CD8-positive, alpha-beta memory T cell (primary cell): ENCODE measurements around the gene MAG. TPM values are rescaled to one million over a fixed set of nuclear protein-coding genes. Genes with fewer than 3 reads are reported as not detected.
A peak's percentile ranks its signal among the peaks of the same experiment; 100 is the strongest.

Experiments
- CTCF ChIA-PET: fragments of 350-600 bp; sonication (Branson Sonifier 250); formaldehyde crosslinking; loops from one replicate; lab custom pipeline; 2021; ENCODE audit warnings: antibody characterized with exemption; lab: Charles Lee
- POLR2A ChIA-PET: fragments of 350-600 bp; sonication (Branson Sonifier 250); formaldehyde crosslinking; loops from one replicate; lab custom pipeline; 2021; ENCODE audit warnings: antibody characterized with exemption; lab: Charles Lee
- DNase-seq, 5 donors: peaks; one replicate each; pipeline versions ENCODE4 v3.0.0 to v3.0.0-alpha.2; 2020 to 2022; ENCODE audit warnings: mixed read lengths in 1 of 5
- H3K27ac ChIP-seq: one replicate; pipeline ENCODE4 v1.7.0; 2013; ENCODE audit warnings: low read depth, mild to moderate bottlenecking, low read length, moderate library complexity
- H3K27me3 ChIP-seq: 2 replicates; pipeline ENCODE4 v1.7.0; 2013; ENCODE audit warnings: low read length, mild to moderate bottlenecking; ENCODE audit not compliant: insufficient read depth, poor library complexity, severe bottlenecking
- H3K36me3 ChIP-seq: 2 replicates; pipeline ENCODE4 v1.7.0; 2013; ENCODE audit warnings: mild to moderate bottlenecking, low read length, moderate library complexity; ENCODE audit not compliant: insufficient read depth
- H3K4me1 ChIP-seq: 2 replicates; pipeline ENCODE4 v1.7.0; 2013; ENCODE audit warnings: mild to moderate bottlenecking, low read length, moderate library complexity; ENCODE audit not compliant: insufficient read depth
- H3K4me3 ChIP-seq: 2 replicates; pipeline ENCODE4 v1.7.0; 2013; ENCODE audit warnings: mild to moderate bottlenecking, low read length
- H3K9me3 ChIP-seq: 2 replicates; pipeline ENCODE4 v1.7.0; 2013; ENCODE audit warnings: mild to moderate bottlenecking, low read length
- H3K27ac Mint-ChIP-seq, 8 donors: one replicate each; pipeline ENCODE4 v1.8.0; 2020 to 2021; ENCODE audit warnings: mixed read lengths in 8 of 8, mild to moderate bottlenecking in 6 of 8, inconsistent platforms in 3 of 8, moderate library complexity in 3 of 8
- H3K27me3 Mint-ChIP-seq, 2 donors: one replicate each; pipeline ENCODE4 v1.8.0; 2020 to 2021; ENCODE audit warnings: mixed read lengths in 2 of 2, mild to moderate bottlenecking in 1 of 2, moderate library complexity in 1 of 2
- H3K36me3 Mint-ChIP-seq, 3 donors: one replicate each; pipeline ENCODE4 v1.8.0; 2020 to 2021; ENCODE audit warnings: mixed read lengths in 3 of 3, inconsistent platforms in 1 of 3, mild to moderate bottlenecking in 1 of 3
- H3K4me1 Mint-ChIP-seq, 3 donors: one replicate each; pipeline ENCODE4 v1.8.0; 2020 to 2021; ENCODE audit warnings: mixed read lengths in 3 of 3, inconsistent platforms in 1 of 3, mild to moderate bottlenecking in 1 of 3
- H3K4me3 Mint-ChIP-seq, 7 donors: one replicate each; pipeline ENCODE4 v1.8.0; 2020 to 2021; ENCODE audit warnings: mixed read lengths in 7 of 7, mild to moderate bottlenecking in 6 of 7, moderate library complexity in 4 of 7, inconsistent platforms in 2 of 7
- H3K9me3 Mint-ChIP-seq, 5 donors: one replicate each; pipeline ENCODE4 v1.8.0; 2020 to 2022; ENCODE audit warnings: mixed read lengths in 5 of 5, mild to moderate bottlenecking in 3 of 5, moderate library complexity in 2 of 5, inconsistent platforms in 1 of 5
- polyA plus RNA-seq: library from polyadenylated mRNA; unstranded; fragments of 300-500 nt; fragmentation: Illumina TruSeq; gene quantifications from one replicate; pipeline ENCODE4 v1.2.3, GENCODE V29; 2021
- total RNA-seq, 2 experiments: library from RNA; stranded (reverse); gene quantifications; one replicate each; pipeline ENCODE4 v1.2.3, GENCODE V29; 2021

Gene MAG
- total and polyA plus RNA-seq, 3 experiments from 2014 or later, result 0.36 TPM; not detected in 2

GRCh38 chr19:35349614-35350521 is 57.9 kb downstream of the MAG start:
- no peak overlapping the region for H3K27ac ChIP-seq
- H3K4me1 ChIP-seq, result peaks cover 27% of the 10 kb centered on the region
- H3K9me3 ChIP-seq, result no peaks in the 10 kb centered on the region
- Mint-ChIP-seq H3K27me3 (peaks cover 7 to 8% of the 10 kb centered on the region in 2 donors), H3K4me1 (peaks cover 30 to 34% (median 32%) of the 10 kb centered on the region in 3 donors), H3K4me3 (no peak overlapping the region), H3K27ac (peak overlapping the region in 1 of 8 donors; percentile 36), H3K36me3 (no peaks in the 10 kb centered on the region), H3K9me3 (peaks cover 0 to 2% (median 0%) of the 10 kb centered on the region in 5 donors)
- H3K27me3 ChIP-seq, result no peaks in the 10 kb centered on the region
- H3K36me3 ChIP-seq, result no peaks in the 10 kb centered on the region
- ChIA-PET CTCF (no interaction called here), POLR2A (no interaction called here)
- H3K4me3 ChIP-seq, result no peak overlapping the region
- peak in 1 of 5 donors; percentile 7 for DNase-seq

- H3K4me1 Mint-ChIP-seq, result peaks cover 30 to 35% (median 32%) of the 10 kb centered on the region in 3 donors
- POLR2A ChIA-PET, result no interaction called here
Measured at GRCh38 chr19:35350591-35350990, 58.6 kb downstream of the MAG start.

GRCh38 chr19:35351411-35352176 is 59.6 kb downstream of the MAG start:
- Mint-ChIP-seq H3K27me3 (peaks cover under 1 to 6% of the 10 kb centered on the region in 2 donors), H3K4me3 (no peak overlapping the region), H3K9me3 (peaks cover 0 to under 1% (median 0%) of the 10 kb centered on the region in 5 donors), H3K36me3 (no peaks in the 10 kb centered on the region), H3K4me1 (peaks cover 20 to 25% (median 22%) of the 10 kb centered on the region in 3 donors), H3K27ac (no peak overlapping the region)
- Histone ChIP-seq H3K9me3 (no peaks in the 10 kb centered on the region), H3K27me3 (no peaks in the 10 kb centered on the region), H3K27ac (no peak overlapping the region), H3K4me1 (peaks cover 21% of the 10 kb centered on the region), H3K4me3 (no peak overlapping the region), H3K36me3 (no peaks in the 10 kb centered on the region)
- ChIA-PET POLR2A (no interaction called here), CTCF (interaction anchor here (1.1 to 4.3 kb wide), 5 partner anchors 117 to 144 kb away, joined by 3 to 37 read pairs (median 12); no protein-coding TSS in a partner anchor)
- DNase-seq, result peak in 1 of 5 donors; percentile 35

More at GRCh38 chr19:35350591-35350990, 58.6 kb downstream of the MAG start:
- no peaks in the 10 kb centered on the region for H3K9me3 ChIP-seq
- peaks cover 27% of the 10 kb centered on the region for H3K4me1 ChIP-seq
- H3K27me3 ChIP-seq, result no peaks in the 10 kb centered on the region
- Mint-ChIP-seq H3K9me3 (peaks cover 0 to 2% (median 0%) of the 10 kb centered on the region in 5 donors), H3K27me3 (peaks cover 7% of the 10 kb centered on the region in 2 donors), H3K27ac (no peak overlapping the region), H3K4me3 (no peak overlapping the region), H3K36me3 (no peaks in the 10 kb centered on the region)
- DNase-seq, result no peak
- no peaks in the 10 kb centered on the region for H3K36me3 ChIP-seq
- H3K27ac ChIP-seq, result no peak overlapping the region
- H3K4me3 ChIP-seq, result no peak overlapping the region
- CTCF ChIA-PET, result interaction anchor here (1.1 kb wide), 1 partner anchor 145 kb away, joined by 3 read pairs; no protein-coding TSS in a partner anchor

GRCh38 chr19:35352177-35352447 is 60.2 kb downstream of the MAG start:
- H3K27me3 Mint-ChIP-seq, result peaks cover 1 to 4% of the 10 kb centered on the region in 2 donors
- Histone ChIP-seq H3K36me3 (no peaks in the 10 kb centered on the region), H3K9me3 (no peaks in the 10 kb centered on the region), H3K27ac (no peak overlapping the region), H3K27me3 (no peaks in the 10 kb centered on the region), H3K4me3 (no peak overlapping the region), H3K4me1 (peaks cover 16% of the 10 kb centered on the region)
- no peak for DNase-seq
- no peaks in the 10 kb centered on the region for H3K36me3 Mint-ChIP-seq
- CTCF ChIA-PET, result interaction anchor here (0.8 to 4.3 kb wide), 11 partner anchors 9 to 158 kb away, joined by 3 to 37 read pairs (median 7); no protein-coding TSS in a partner anchor
- no peaks in the 10 kb centered on the region for H3K9me3 Mint-ChIP-seq
- peaks cover 15 to 20% (median 16%) of the 10 kb centered on the region in 3 donors for H3K4me1 Mint-ChIP-seq
- no peak overlapping the region for H3K4me3 Mint-ChIP-seq
- no peak overlapping the region for H3K27ac Mint-ChIP-seq
- POLR2A ChIA-PET, result no interaction called here

- Histone ChIP-seq H3K36me3 (no peaks in the 10 kb centered on the region), H3K9me3 (no peaks in the 10 kb centered on the region), H3K27me3 (no peaks in the 10 kb centered on the region), H3K4me1 (peaks cover 11% of the 10 kb centered on the region), H3K4me3 (no peak overlapping the region), H3K27ac (no peak overlapping the region)
- ChIA-PET POLR2A (no interaction called here), CTCF (interaction anchor here (0.7 to 4.3 kb wide), 18 partner anchors 9 to 158 kb away, joined by 3 to 37 read pairs (median 4); no protein-coding TSS in a partner anchor)
- peak; percentile 53 to 78 (median 62) for DNase-seq
- Mint-ChIP-seq H3K36me3 (no peaks in the 10 kb centered on the region), H3K9me3 (no peaks in the 10 kb centered on the region), H3K4me3 (no peak overlapping the region), H3K27ac (peak overlapping the region in 1 of 8 donors; percentile 38), H3K4me1 (peaks cover 9 to 14% (median 12%) of the 10 kb centered on the region in 3 donors), H3K27me3 (peaks cover 4 to 5% of the 10 kb centered on the region in 2 donors)
Measured at GRCh38 chr19:35352448-35353304, 60.7 kb downstream of the MAG start.

- Histone ChIP-seq H3K36me3 (no peaks in the 10 kb centered on the region), H3K4me3 (no peak overlapping the region), H3K27me3 (no peaks in the 10 kb centered on the region), H3K9me3 (no peaks in the 10 kb centered on the region), H3K27ac (no peak overlapping the region), H3K4me1 (peaks cover 6% of the 10 kb centered on the region)
- no peak for DNase-seq
- Mint-ChIP-seq H3K27ac (no peak overlapping the region), H3K4me1 (peaks cover 10 to 14% (median 14%) of the 10 kb centered on the region in 3 donors), H3K9me3 (no peaks in the 10 kb centered on the region), H3K36me3 (no peaks in the 10 kb centered on the region), H3K4me3 (no peak overlapping the region), H3K27me3 (peaks cover 8 to 13% of the 10 kb centered on the region in 2 donors)
- ChIA-PET CTCF (interaction anchor here (1.3 to 4.3 kb wide), 11 partner anchors 76 to 157 kb away, joined by 3 to 37 read pairs (median 8); no protein-coding TSS in a partner anchor), POLR2A (no interaction called here)
Measured at GRCh38 chr19:35353635-35354034, 61.7 kb downstream of the MAG start.

- H3K9me3 ChIP-seq, result no peaks in the 10 kb centered on the region
- Mint-ChIP-seq H3K27ac (peak overlapping the region in 1 of 8 donors; percentile 29), H3K9me3 (no peaks in the 10 kb centered on the region), H3K36me3 (no peaks in the 10 kb centered on the region), H3K4me3 (no peak overlapping the region), H3K4me1 (peaks cover 10 to 14% (median 14%) of the 10 kb centered on the region in 3 donors), H3K27me3 (peaks cover 8 to 13% of the 10 kb centered on the region in 2 donors)
- peaks cover 6% of the 10 kb centered on the region for H3K4me1 ChIP-seq
- DNase-seq, result no peak
- H3K27me3 ChIP-seq, result no peaks in the 10 kb centered on the region
- no peak overlapping the region for H3K27ac ChIP-seq
- CTCF ChIA-PET, result interaction anchor here (3.6 to 4.3 kb wide), 2 partner anchors 114 to 140 kb away, joined by 35 to 37 read pairs; no protein-coding TSS in a partner anchor
- H3K36me3 ChIP-seq, result no peaks in the 10 kb centered on the region
- POLR2A ChIA-PET, result no interaction called here
- H3K4me3 ChIP-seq, result no peak overlapping the region
Measured at GRCh38 chr19:35354898-35355297, 62.9 kb downstream of the MAG start.
